Measurements from ENCODE around the gene MORN3. TPM values are rescaled to one million over a fixed set of nuclear protein-coding genes. Genes with fewer than 3 reads are reported as not detected.
A peak's percentile ranks its signal among the peaks of the same experiment; 100 is the strongest.

MORN3 gene
- total RNA-seq, 1 experiment from 2014 or later = 0.37 TPM

DNA sequence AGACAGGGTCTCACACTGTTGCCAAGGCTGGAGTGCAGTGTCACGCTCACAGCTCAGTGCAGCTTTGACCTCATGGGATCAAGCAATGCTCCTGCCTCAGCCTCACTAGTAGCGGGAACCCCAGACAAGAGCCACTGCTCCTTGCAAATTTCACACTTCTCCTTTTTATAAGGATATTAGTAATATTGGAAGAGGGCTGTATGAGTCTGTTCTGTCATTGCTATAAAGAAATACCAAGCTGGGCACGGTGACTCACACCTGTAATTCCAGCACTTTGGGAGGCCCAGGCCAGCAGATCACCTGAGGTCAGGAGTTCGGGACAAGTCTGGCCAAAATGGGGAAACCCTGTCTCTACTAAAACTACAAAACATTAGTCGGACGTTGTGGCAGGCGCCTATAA lies 56.0 kb downstream of the MORN3 start:
- H3K9me3 Mint-ChIP-seq = peaks cover 4% of the 10 kb centered on the region; the same call in 1 of the 2 replicates
- no peak overlapping the region for H3K27ac Mint-ChIP-seq
- no peaks in the 10 kb centered on the region for H3K27me3 Mint-ChIP-seq (ENCODE audit: low read depth)
- H3K4me1 Mint-ChIP-seq = peaks cover 21% of the 10 kb centered on the region
- CTCF ChIA-PET = interaction anchor here (1.5 kb wide), 1 partner anchor 10 kb away, joined by 8 read pairs; no protein-coding TSS in a partner anchor
- no peak for ATAC-seq
- H3K36me3 Mint-ChIP-seq = no peaks in the 10 kb centered on the region
- DNase-seq (ENCODE audit: low spot score) = no peak
- TF ChIP-seq, protein P1, sequence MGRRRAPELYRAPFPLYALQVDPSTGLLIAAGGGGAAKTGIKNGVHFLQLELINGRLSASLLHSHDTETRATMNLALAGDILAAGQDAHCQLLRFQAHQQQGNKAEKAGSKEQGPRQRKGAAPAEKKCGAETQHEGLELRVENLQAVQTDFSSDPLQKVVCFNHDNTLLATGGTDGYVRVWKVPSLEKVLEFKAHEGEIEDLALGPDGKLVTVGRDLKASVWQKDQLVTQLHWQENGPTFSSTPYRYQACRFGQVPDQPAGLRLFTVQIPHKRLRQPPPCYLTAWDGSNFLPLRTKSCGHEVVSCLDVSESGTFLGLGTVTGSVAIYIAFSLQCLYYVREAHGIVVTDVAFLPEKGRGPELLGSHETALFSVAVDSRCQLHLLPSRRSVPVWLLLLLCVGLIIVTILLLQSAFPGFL (CRISPR knock-in tag; IDR thresholded peaks at IDR 0.05; ENCODE audit: borderline replicate concordance) = no peak
- TF ChIP-seq CBFB (CRISPR knock-in tag; IDR thresholded peaks at IDR 0.05; ENCODE audit: low read depth) (no peak), ZNF671 (CRISPR knock-in tag; IDR thresholded peaks at IDR 0.05) (no peak), ZBTB21 (CRISPR knock-in tag; IDR thresholded peaks at IDR 0.05; ENCODE audit: borderline replicate concordance) (no peak), ZNF396 (CRISPR knock-in tag; IDR thresholded peaks at IDR 0.05; ENCODE audit: borderline replicate concordance) (no peak)
- TF ChIP-seq, protein P2, sequence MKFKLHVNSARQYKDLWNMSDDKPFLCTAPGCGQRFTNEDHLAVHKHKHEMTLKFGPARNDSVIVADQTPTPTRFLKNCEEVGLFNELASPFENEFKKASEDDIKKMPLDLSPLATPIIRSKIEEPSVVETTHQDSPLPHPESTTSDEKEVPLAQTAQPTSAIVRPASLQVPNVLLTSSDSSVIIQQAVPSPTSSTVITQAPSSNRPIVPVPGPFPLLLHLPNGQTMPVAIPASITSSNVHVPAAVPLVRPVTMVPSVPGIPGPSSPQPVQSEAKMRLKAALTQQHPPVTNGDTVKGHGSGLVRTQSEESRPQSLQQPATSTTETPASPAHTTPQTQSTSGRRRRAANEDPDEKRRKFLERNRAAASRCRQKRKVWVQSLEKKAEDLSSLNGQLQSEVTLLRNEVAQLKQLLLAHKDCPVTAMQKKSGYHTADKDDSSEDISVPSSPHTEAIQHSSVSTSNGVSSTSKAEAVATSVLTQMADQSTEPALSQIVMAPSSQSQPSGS (CRISPR knock-in tag; IDR thresholded peaks at IDR 0.05; ENCODE audit: borderline replicate concordance, low read depth) = no peak
- POLR2A ChIA-PET = interaction anchor here (0.6 kb wide), 1 partner anchor 1310 kb away, joined by 4 read pairs; no protein-coding TSS in a partner anchor
- no peak overlapping the region for H3K4me3 Mint-ChIP-seq

DNA sequence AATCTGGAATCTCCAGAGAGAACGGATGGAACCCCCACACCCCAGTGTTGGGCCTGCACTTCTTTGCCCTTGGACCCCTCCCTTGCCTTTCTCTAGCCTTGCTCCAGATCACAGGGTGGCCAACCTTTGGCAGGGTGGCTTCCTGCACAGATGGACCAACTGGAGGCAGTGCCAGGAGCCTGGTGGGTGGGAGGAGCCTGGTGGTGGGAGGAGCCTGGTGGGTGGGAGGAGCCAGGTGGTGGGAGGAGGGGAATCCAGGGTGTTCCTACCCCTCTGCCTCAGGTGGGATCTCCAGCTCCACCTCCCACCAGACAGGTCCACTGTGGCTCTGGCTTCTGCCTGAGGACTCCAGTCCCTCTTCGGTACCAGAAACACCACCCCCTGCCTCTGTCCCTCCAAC lies 58.1 kb downstream of the MORN3 start:
- H3K4me1 Mint-ChIP-seq = peaks cover 21% of the 10 kb centered on the region
- H3K4me3 Mint-ChIP-seq = no peak overlapping the region
- peaks cover 5% of the 10 kb centered on the region; the same call in 1 of the 2 replicates for H3K9me3 Mint-ChIP-seq
- peak; percentile 82 for DNase-seq (ENCODE audit: low spot score)
- no peak overlapping the region for H3K27ac Mint-ChIP-seq
- H3K36me3 Mint-ChIP-seq = no peaks in the 10 kb centered on the region
- ChIA-PET CTCF (interaction anchor here (0.9 to 2.2 kb wide), 4 partner anchors 8 to 59 kb away, joined by 3 to 8 read pairs (median 5); partner anchors contain the start of gene ORAI1), POLR2A (interaction anchor here (1.6 kb wide), 1 partner anchor 34 kb away, joined by 4 read pairs; no protein-coding TSS in a partner anchor)
- H3K27me3 Mint-ChIP-seq (ENCODE audit: low read depth) = no peaks in the 10 kb centered on the region
- TF ChIP-seq GRHL2 (CRISPR knock-in tag; IDR thresholded peaks at IDR 0.05; ENCODE audit: insufficient replicate concordance, severe bottlenecking) = no peak
- no peak for TF ChIP-seq JUN (CRISPR knock-in tag; IDR thresholded peaks at IDR 0.05)
- no peak for TF ChIP-seq PRRX2 (CRISPR knock-in tag; IDR thresholded peaks at IDR 0.05)
- no peak for TF ChIP-seq RORB (CRISPR knock-in tag; IDR thresholded peaks at IDR 0.05)
- TF ChIP-seq, protein P3, sequence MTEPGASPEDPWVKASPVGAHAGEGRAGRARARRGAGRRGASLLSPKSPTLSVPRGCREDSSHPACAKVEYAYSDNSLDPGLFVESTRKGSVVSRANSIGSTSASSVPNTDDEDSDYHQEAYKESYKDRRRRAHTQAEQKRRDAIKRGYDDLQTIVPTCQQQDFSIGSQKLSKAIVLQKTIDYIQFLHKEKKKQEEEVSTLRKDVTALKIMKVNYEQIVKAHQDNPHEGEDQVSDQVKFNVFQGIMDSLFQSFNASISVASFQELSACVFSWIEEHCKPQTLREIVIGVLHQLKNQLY (CRISPR knock-in tag; IDR thresholded peaks at IDR 0.05) = no peak
- TF ChIP-seq, protein P4, sequence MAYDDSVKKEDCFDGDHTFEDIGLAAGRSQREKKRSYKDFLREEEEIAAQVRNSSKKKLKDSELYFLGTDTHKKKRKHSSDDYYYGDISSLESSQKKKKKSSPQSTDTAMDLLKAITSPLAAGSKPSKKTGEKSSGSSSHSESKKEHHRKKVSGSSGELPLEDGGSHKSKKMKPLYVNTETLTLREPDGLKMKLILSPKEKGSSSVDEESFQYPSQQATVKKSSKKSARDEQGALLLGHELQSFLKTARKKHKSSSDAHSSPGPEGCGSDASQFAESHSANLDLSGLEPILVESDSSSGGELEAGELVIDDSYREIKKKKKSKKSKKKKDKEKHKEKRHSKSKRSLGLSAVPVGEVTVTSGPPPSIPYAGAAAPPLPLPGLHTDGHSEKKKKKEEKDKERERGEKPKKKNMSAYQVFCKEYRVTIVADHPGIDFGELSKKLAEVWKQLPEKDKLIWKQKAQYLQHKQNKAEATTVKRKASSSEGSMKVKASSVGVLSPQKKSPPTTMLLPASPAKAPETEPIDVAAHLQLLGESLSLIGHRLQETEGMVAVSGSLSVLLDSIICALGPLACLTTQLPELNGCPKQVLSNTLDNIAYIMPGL (CRISPR knock-in tag; IDR thresholded peaks at IDR 0.05) = no peak
- no peak for TF ChIP-seq CREB1 (CRISPR knock-in tag; IDR thresholded peaks at IDR 0.05)
- TF ChIP-seq, protein P5, sequence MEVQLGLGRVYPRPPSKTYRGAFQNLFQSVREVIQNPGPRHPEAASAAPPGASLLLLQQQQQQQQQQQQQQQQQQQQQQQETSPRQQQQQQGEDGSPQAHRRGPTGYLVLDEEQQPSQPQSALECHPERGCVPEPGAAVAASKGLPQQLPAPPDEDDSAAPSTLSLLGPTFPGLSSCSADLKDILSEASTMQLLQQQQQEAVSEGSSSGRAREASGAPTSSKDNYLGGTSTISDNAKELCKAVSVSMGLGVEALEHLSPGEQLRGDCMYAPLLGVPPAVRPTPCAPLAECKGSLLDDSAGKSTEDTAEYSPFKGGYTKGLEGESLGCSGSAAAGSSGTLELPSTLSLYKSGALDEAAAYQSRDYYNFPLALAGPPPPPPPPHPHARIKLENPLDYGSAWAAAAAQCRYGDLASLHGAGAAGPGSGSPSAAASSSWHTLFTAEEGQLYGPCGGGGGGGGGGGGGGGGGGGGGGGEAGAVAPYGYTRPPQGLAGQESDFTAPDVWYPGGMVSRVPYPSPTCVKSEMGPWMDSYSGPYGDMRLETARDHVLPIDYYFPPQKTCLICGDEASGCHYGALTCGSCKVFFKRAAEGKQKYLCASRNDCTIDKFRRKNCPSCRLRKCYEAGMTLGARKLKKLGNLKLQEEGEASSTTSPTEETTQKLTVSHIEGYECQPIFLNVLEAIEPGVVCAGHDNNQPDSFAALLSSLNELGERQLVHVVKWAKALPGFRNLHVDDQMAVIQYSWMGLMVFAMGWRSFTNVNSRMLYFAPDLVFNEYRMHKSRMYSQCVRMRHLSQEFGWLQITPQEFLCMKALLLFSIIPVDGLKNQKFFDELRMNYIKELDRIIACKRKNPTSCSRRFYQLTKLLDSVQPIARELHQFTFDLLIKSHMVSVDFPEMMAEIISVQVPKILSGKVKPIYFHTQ (CRISPR knock-in tag; IDR thresholded peaks at IDR 0.05) = no peak
- TF ChIP-seq, protein P6, sequence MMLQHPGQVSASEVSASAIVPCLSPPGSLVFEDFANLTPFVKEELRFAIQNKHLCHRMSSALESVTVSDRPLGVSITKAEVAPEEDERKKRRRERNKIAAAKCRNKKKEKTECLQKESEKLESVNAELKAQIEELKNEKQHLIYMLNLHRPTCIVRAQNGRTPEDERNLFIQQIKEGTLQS (CRISPR knock-in tag; conservative IDR thresholded peaks at IDR 0.05) = no peak
- no peak for TF ChIP-seq SMAD4 (CRISPR knock-in tag; IDR thresholded peaks at IDR 0.05)
- no peak for TF ChIP-seq KAT7 (CRISPR knock-in tag; IDR thresholded peaks at IDR 0.05; ENCODE audit: borderline replicate concordance)
- peak; percentile 97 for ATAC-seq

All from WTC11 (cell line).